Activated CD8-positive, alpha-beta memory T cell treated with anti-CD3 and anti-CD28 coated beads for 36 hours (primary cell): Measurements from ENCODE around the gene PLD1. TPM values are rescaled to one million over a fixed set of nuclear protein-coding genes. Genes with fewer than 3 reads are reported as not detected.
"Not testable (repeated sequence)": the region's sequence is repeated elsewhere in the genome, so short reads cannot be mapped to it uniquely, and the experiment has no call there.

Experiments used
- CTCF ChIA-PET: fragments of 350-600 bp; sonication (Branson Sonifier 250); formaldehyde crosslinking; loops from one replicate; lab custom pipeline; 2021; ENCODE audit warnings: antibody characterized with exemption; lab: Charles Lee
- POLR2A ChIA-PET: fragments of 350-600 bp; sonication (Branson Sonifier 250); formaldehyde crosslinking; loops from one replicate; lab custom pipeline; 2021; ENCODE audit warnings: antibody characterized with exemption; lab: Charles Lee
- total RNA-seq, 2 experiments: library from RNA; stranded (reverse); gene quantifications; one replicate each; pipeline ENCODE4 v1.2.3, GENCODE V29; 2021

Gene PLD1
- total RNA-seq, 2 experiments from 2014 or later = 0.19 to 0.80 TPM

- ChIA-PET POLR2A (no interaction called here), CTCF (no interaction called here)
Measured at GRCh38 chr3:171757361-171758034, 52.8 kb downstream of the PLD1 start.

- CTCF ChIA-PET = no interaction called here
- POLR2A ChIA-PET = no interaction called here
Measured at GRCh38 chr3:171755656-171756055, 54.6 kb downstream of the PLD1 start.

GRCh38 chr3:171755015-171755589 lies 55.2 kb downstream of the PLD1 start:
- ChIA-PET CTCF (no interaction called here), POLR2A (no interaction called here)

GRCh38 chr3:171753665-171754408 lies 56.4 kb downstream of the PLD1 start:
- CTCF ChIA-PET = no interaction called here

GRCh38 chr3:171753025-171753472 lies 57.2 kb downstream of the PLD1 start:
- ChIA-PET CTCF (no interaction called here), POLR2A (no interaction called here)

More at GRCh38 chr3:171753665-171754408, 56.4 kb downstream of the PLD1 start:
- POLR2A ChIA-PET = no interaction called here

GRCh38 chr3:171752329-171752728 lies 58.0 kb downstream of the PLD1 start:
- CTCF ChIA-PET = no interaction called here
- POLR2A ChIA-PET = no interaction called here

GRCh38 chr3:171749124-171749523 lies 61.2 kb downstream of the PLD1 start:
- POLR2A ChIA-PET = no interaction called here
- CTCF ChIA-PET = interaction anchor here (0.6 kb wide), 1 partner anchor 567 kb away, joined by 6 read pairs; no protein-coding TSS in a partner anchor

- POLR2A ChIA-PET = no interaction called here
- CTCF ChIA-PET = interaction anchor here (0.6 kb wide), 1 partner anchor 566 kb away, joined by 6 read pairs; no protein-coding TSS in a partner anchor
Measured at GRCh38 chr3:171748064-171748924, 62.0 kb downstream of the PLD1 start.

- ChIA-PET POLR2A (no interaction called here), CTCF (no interaction called here)
Measured at GRCh38 chr3:171747223-171747920, 62.9 kb downstream of the PLD1 start.

GRCh38 chr3:171746320-171747222 lies 63.7 kb downstream of the PLD1 start:
- POLR2A ChIA-PET = not testable (repeated sequence)

GRCh38 chr3:171745577-171746319 lies 64.5 kb downstream of the PLD1 start:
- ChIA-PET POLR2A (no interaction called here), CTCF (interaction anchor here (1.0 kb wide), 1 partner anchor 13 kb away, joined by 3 read pairs; no protein-coding TSS in a partner anchor)

More at GRCh38 chr3:171746320-171747222, 63.7 kb downstream of the PLD1 start:
- CTCF ChIA-PET = interaction anchor here (1.0 kb wide), 1 partner anchor 12 kb away, joined by 3 read pairs; no protein-coding TSS in a partner anchor

- CTCF ChIA-PET = interaction anchor here (1.1 kb wide), 2 partner anchors 8 to 28 kb away, joined by 3 to 4 read pairs; no protein-coding TSS in a partner anchor
- POLR2A ChIA-PET = no interaction called here
Measured at GRCh38 chr3:171744158-171744741, 66.0 kb downstream of the PLD1 start.

- POLR2A ChIA-PET = no interaction called here
- CTCF ChIA-PET = interaction anchor here (1.1 kb wide), 1 partner anchor 29 kb away, joined by 4 read pairs; no protein-coding TSS in a partner anchor
Measured at GRCh38 chr3:171743327-171744157, 66.7 kb downstream of the PLD1 start.

GRCh38 chr3:171741377-171741776 lies 68.9 kb downstream of the PLD1 start:
- CTCF ChIA-PET = no interaction called here
- POLR2A ChIA-PET = no interaction called here

- ChIA-PET POLR2A (no interaction called here), CTCF (interaction anchor here (0.7 kb wide), 1 partner anchor 8 kb away, joined by 3 read pairs; no protein-coding TSS in a partner anchor)
Measured at GRCh38 chr3:171736556-171736955, 73.7 kb downstream of the PLD1 start.

- POLR2A ChIA-PET = no interaction called here
- CTCF ChIA-PET = no interaction called here
Measured at GRCh38 chr3:171733561-171733960, 76.7 kb downstream of the PLD1 start.
